Neural cell (in vitro differentiated cells): ENCODE results near the gene AP3M1. TPM values are rescaled to one million over a fixed set of nuclear protein-coding genes. Genes with fewer than 3 reads are reported as not detected.

Experiments used
- H2AFZ ChIP-seq: fragments of 200-600, 300-800 bp; sonication (generic), shearing (Covaris generic); 2 replicates; pipeline ENCODE4 v1.6.0; 2014; ENCODE audit warnings: low read depth, mild to moderate bottlenecking, antibody characterized with exemption, low read length, moderate library complexity
- H3F3A ChIP-seq: fragments of 200-600 bp; shearing (Covaris generic); 2 replicates; pipeline ENCODE4 v1.6.1; 2016; ENCODE audit warnings: mild to moderate bottlenecking, moderate library complexity, mixed read lengths, antibody characterized with exemption, low read length; ENCODE audit not compliant: insufficient read depth, poor library complexity, severe bottlenecking
- H3K27ac ChIP-seq: fragments of 200-600, 300-800 bp; sonication (generic), shearing (Covaris generic); 2 replicates; pipeline ENCODE4 v1.5.1; 2014; ENCODE audit warnings: mild to moderate bottlenecking, low read length, moderate library complexity
- H3K27me3 ChIP-seq: fragments of 300-800, 200-600 bp; sonication (generic), shearing (Covaris generic); 2 replicates; pipeline ENCODE4 v1.6.0; 2014; ENCODE audit warnings: mild to moderate bottlenecking, low read depth, low read length, moderate library complexity; ENCODE audit not compliant: insufficient read depth
- H3K36me3 ChIP-seq: fragments of 300-800, 200-600 bp; sonication (generic), shearing (Covaris generic); 2 replicates; pipeline ENCODE4 v1.5.1; 2014; ENCODE audit warnings: mild to moderate bottlenecking, antibody characterized with exemption, low read length, moderate library complexity; ENCODE audit not compliant: insufficient read depth
- H3K4me2 ChIP-seq: fragments of 300-800, 200-600 bp; sonication (generic), shearing (Covaris generic); 2 replicates; pipeline ENCODE4 v1.6.0; 2014; ENCODE audit warnings: mild to moderate bottlenecking, low read length
- H3K4me3 ChIP-seq: fragments of 300-800, 200-600 bp; sonication (generic), shearing (Covaris generic); 2 replicates; pipeline ENCODE4 v1.5.1; 2014; ENCODE audit warnings: mild to moderate bottlenecking, low read length, moderate library complexity
- H3K79me2 ChIP-seq: fragments of 200-600 bp; shearing (Covaris generic); replicated peaks from 2 replicates; pipeline ENCODE4 v1.6.0; 2014; ENCODE audit warnings: mild to moderate bottlenecking, low read length, moderate library complexity; ENCODE audit not compliant: insufficient read depth
- H3K9ac ChIP-seq: fragments of 300-800, 200-600 bp; sonication (generic), shearing (Covaris generic); 2 replicates; pipeline ENCODE4 v1.6.1; 2016; ENCODE audit warnings: mild to moderate bottlenecking, low read length, mixed read lengths
- H3K9me2 ChIP-seq: fragments of 200-600 bp; shearing (Covaris generic); 2 replicates; pipeline ENCODE4 v1.6.1; 2016; ENCODE audit warnings: mild to moderate bottlenecking, low read length, mixed read lengths; ENCODE audit not compliant: insufficient read depth
- H3K9me3 ChIP-seq: fragments of 200-600, 300-800 bp; sonication (generic), shearing (Covaris generic); 2 replicates; pipeline ENCODE4 v1.6.1; 2016; ENCODE audit warnings: mild to moderate bottlenecking, mixed run types, low read length, moderate library complexity, mixed read lengths
- H4K20me1 ChIP-seq: fragments of 200-600 bp; shearing (Covaris generic); 2 replicates; pipeline ENCODE4 v1.6.1; 2016; ENCODE audit warnings: mild to moderate bottlenecking, mixed run types; ENCODE audit not compliant: insufficient read depth
- CTCF ChIP-seq: fragments of 450-650 bp; IDR thresholded peaks from 2 replicates; pipeline ENCODE4 v1.5.1; 2014; ENCODE audit warnings: antibody characterized with exemption, mild to moderate bottlenecking, moderate library complexity; ENCODE audit not compliant: poor library complexity, severe bottlenecking
- EP300 ChIP-seq: fragments of 450-650 bp; conservative IDR thresholded peaks from 2 replicates; pipeline ENCODE4 v1.6.1; 2014; ENCODE audit warnings: antibody characterized with exemption, mild to moderate bottlenecking, moderate library complexity; ENCODE audit not compliant: poor library complexity, severe bottlenecking
- MXI1 ChIP-seq: fragments of 450-650 bp; conservative IDR thresholded peaks from 2 replicates; pipeline ENCODE4 v1.6.1; 2014; ENCODE audit warnings: antibody characterized with exemption, mild to moderate bottlenecking; ENCODE audit not compliant: poor library complexity, severe bottlenecking
- POLR2AphosphoS5 ChIP-seq: IDR thresholded peaks from 2 replicates; pipeline ENCODE4 v1.6.1; 2012
- RAD21 ChIP-seq: fragments of 450-650 bp; conservative IDR thresholded peaks from 2 replicates; pipeline ENCODE4 v1.6.1; 2014; ENCODE audit warnings: antibody characterized with exemption, mild to moderate bottlenecking, moderate library complexity
- SMC3 ChIP-seq: fragments of 450-650 bp; conservative IDR thresholded peaks from 2 replicates; pipeline ENCODE4 v1.6.1; 2014; ENCODE audit warnings: antibody characterized with exemption, mild to moderate bottlenecking, moderate library complexity; ENCODE audit not compliant: poor library complexity
- TAF1 ChIP-seq: IDR thresholded peaks from 2 replicates; pipeline ENCODE4 v1.6.1; 2012; ENCODE audit warnings: low read depth
- polyA plus RNA-seq: library from polyadenylated mRNA; depleted of rRNA; stranded (reverse); fragments of >200 nt; gene quantifications from 2 replicates; pipeline ENCODE4 v1.2.3, GENCODE V29; 2014
- TF ChIP-seq, protein P1 (sequence below): IDR thresholded peaks from 2 replicates; pipeline ENCODE4 v1.6.1; 2012; ENCODE audit warnings: borderline replicate concordance

The AP3M1 gene
- polyA plus RNA-seq, 1 donor from 2014 or later, result 26.7 TPM

- H3K27ac ChIP-seq, result no peak overlapping the region
- no peak overlapping the region for H2AFZ ChIP-seq
- H3K9me2 ChIP-seq, result no peaks in the 10 kb centered on the region
- no peaks in the 10 kb centered on the region for H3K9me3 ChIP-seq
- no peaks in the 10 kb centered on the region for H3K36me3 ChIP-seq
- H4K20me1 ChIP-seq, result no peaks in the 10 kb centered on the region
- H3K27me3 ChIP-seq, result no peaks in the 10 kb centered on the region
- no peak overlapping the region for H3K4me2 ChIP-seq
- TF ChIP-seq CTCF, result no peak
- TF ChIP-seq, protein P1, sequence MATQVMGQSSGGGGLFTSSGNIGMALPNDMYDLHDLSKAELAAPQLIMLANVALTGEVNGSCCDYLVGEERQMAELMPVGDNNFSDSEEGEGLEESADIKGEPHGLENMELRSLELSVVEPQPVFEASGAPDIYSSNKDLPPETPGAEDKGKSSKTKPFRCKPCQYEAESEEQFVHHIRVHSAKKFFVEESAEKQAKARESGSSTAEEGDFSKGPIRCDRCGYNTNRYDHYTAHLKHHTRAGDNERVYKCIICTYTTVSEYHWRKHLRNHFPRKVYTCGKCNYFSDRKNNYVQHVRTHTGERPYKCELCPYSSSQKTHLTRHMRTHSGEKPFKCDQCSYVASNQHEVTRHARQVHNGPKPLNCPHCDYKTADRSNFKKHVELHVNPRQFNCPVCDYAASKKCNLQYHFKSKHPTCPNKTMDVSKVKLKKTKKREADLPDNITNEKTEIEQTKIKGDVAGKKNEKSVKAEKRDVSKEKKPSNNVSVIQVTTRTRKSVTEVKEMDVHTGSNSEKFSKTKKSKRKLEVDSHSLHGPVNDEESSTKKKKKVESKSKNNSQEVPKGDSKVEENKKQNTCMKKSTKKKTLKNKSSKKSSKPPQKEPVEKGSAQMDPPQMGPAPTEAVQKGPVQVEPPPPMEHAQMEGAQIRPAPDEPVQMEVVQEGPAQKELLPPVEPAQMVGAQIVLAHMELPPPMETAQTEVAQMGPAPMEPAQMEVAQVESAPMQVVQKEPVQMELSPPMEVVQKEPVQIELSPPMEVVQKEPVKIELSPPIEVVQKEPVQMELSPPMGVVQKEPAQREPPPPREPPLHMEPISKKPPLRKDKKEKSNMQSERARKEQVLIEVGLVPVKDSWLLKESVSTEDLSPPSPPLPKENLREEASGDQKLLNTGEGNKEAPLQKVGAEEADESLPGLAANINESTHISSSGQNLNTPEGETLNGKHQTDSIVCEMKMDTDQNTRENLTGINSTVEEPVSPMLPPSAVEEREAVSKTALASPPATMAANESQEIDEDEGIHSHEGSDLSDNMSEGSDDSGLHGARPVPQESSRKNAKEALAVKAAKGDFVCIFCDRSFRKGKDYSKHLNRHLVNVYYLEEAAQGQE, result no peak
- no peak for TF ChIP-seq RAD21
- no peak for TF ChIP-seq SMC3
- TF ChIP-seq EP300, result no peak
- no peak for TF ChIP-seq TAF1
- no peak for TF ChIP-seq POLR2AphosphoS5
- H3K9ac ChIP-seq, result no peak overlapping the region
- no peaks in the 10 kb centered on the region for H3F3A ChIP-seq
- H3K4me3 ChIP-seq, result no peak overlapping the region
- H3K79me2 ChIP-seq, result no peaks in the 10 kb centered on the region
These were observed 64.3 kb downstream of the AP3M1 start for GRCh38 chr10:74086317-74086716.

DNA sequence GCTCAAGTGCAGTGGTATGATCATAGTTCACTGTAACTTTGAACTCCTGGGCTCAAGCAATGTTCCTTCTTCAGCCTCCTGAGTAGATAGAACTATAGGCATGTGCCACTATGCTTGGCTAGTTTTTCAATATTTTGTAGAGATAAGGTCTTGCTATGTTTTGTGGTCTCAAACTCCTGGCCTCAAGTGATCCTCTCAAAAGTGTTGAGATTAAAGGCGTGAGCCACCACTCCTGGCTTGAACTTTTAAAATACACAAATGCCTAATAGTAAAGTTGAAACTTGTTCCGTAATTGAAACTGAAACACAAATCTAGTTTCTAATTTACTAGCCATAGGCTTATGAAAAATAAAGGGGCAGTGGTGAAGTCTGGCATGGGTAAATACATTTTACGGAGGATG lies 65.7 kb downstream of the AP3M1 start:
- Histone ChIP-seq H3K36me3 (no peaks in the 10 kb centered on the region), H3K9me3 (no peaks in the 10 kb centered on the region), H3F3A (no peaks in the 10 kb centered on the region), H2AFZ (no peak overlapping the region), H3K27me3 (no peaks in the 10 kb centered on the region), H3K9ac (no peak overlapping the region), H3K9me2 (no peaks in the 10 kb centered on the region), H3K4me3 (no peak overlapping the region), H3K27ac (no peak overlapping the region), H3K79me2 (no peaks in the 10 kb centered on the region), H3K4me2 (no peak overlapping the region), H4K20me1 (no peaks in the 10 kb centered on the region)
- TF ChIP-seq MXI1 (no peak), CTCF (no peak), EP300 (no peak), RAD21 (no peak), SMC3 (no peak)
